Measurements from ENCODE around the gene CTDP1.

DNA sequence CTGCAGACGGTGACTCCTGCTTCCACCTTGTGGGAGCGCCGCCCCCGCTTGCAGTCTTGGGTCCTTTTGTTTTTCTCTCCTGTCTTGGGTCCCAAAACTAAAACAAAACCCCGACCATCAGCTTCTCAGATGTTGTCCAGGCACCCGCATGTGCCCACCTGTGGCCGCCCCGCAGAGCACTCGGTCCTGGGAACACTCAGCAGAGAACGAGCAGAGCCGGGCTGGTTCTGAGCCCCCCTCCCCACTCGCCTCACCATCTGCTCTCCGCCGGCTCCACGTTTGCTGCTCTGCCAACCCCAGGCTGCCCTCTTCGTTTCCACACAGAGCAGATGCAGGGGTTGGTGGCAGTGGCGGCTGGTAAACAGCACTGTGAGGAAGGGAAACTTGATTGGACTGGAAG lies 38.5 kb downstream of the CTDP1 start:
- TF ChIP-seq POLR2A (IDR thresholded peaks at IDR 0.05; ENCODE audit: low read length) (no peak), GATA1 (IDR thresholded peaks at IDR 0.05; ENCODE audit: low read depth, low read length) (no peak)
